Gastrocnemius medialis (tissue), 4 donors: ENCODE results near the gene TSPAN15. TPM values are rescaled to one million over a fixed set of nuclear protein-coding genes. Genes with fewer than 3 reads are reported as not detected.

Experiments used
- ATAC-seq, 2 donors: fragments of 150-250 bp; one replicate each; pipeline ENCODE4 v1.9.1; 2016
- DNase-seq, 2 donors: peaks; one replicate each; pipeline ENCODE4 v3.0.0-alpha.2; 2019
- H3K27ac ChIP-seq, 4 donors: fragments of 200-600 bp; sonication (generic); 1 replicate in 1 of 4; 2 replicates in 3 of 4; pipeline ENCODE4 v1.5.1; 2016 to 2018; ENCODE audit warnings: mild to moderate bottlenecking in 2 of 4, moderate library complexity in 1 of 4
- H3K27me3 ChIP-seq, 3 donors: fragments of 200-600 bp; sonication (generic) in 2 of 3; 1 replicate in 1 of 3; 2 replicates in 2 of 3; pipeline versions ENCODE4 v1.5.1 to v1.6.0; 2016 to 2019; ENCODE audit warnings: mild to moderate bottlenecking in 1 of 3, moderate library complexity in 1 of 3
- H3K36me3 ChIP-seq, 2 donors: fragments of 200-600 bp; sonication (generic) in 1 of 2; one replicate each; pipeline ENCODE4 v1.5.1; 2017 to 2018
- H3K4me1 ChIP-seq, 2 donors: fragments of 200-600 bp; sonication (generic) in 1 of 2; one replicate each; pipeline ENCODE4 v1.5.1; 2016 to 2017; ENCODE audit warnings: mild to moderate bottlenecking in 2 of 2
- H3K4me3 ChIP-seq, 4 donors: fragments of 200-600 bp; sonication (generic) in 3 of 4; 1 replicate in 1 of 4; 2 replicates in 3 of 4; pipeline ENCODE4 v1.5.1; 2016 to 2019; ENCODE audit warnings: mild to moderate bottlenecking in 2 of 4
- H3K9me3 ChIP-seq, 3 donors: fragments of 200-600 bp; sonication (generic) in 2 of 3; 1 replicate in 1 of 3; 2 replicates in 2 of 3; pipeline ENCODE4 v1.5.1; 2016 to 2019
- POLR2A ChIP-seq, 2 donors: fragments of 450-650 bp; IDR thresholded peaks; one replicate each; pipeline ENCODE4 v1.6.1; 2017; ENCODE audit warnings: antibody characterized with exemption in 2 of 2, mild to moderate bottlenecking in 2 of 2, moderate library complexity in 2 of 2
- in situ Hi-C, 4 donors: fragments of 200-750 bp; cut with MboI; loops; one replicate each; pipeline versions ENCODE4 v1.15.0 to v1.8.0; 2017; ENCODE audit warnings: low sequenced_read_pairs in 4 of 4
- intact Hi-C: fragments of 100-400 bp; cut with DNase I; formaldehyde crosslinking; loops from one replicate; pipeline ENCODE4 v1.15.1; 2023; ENCODE audit warnings: low total_unique reads
- total RNA-seq, 4 donors: library from RNA; depleted of rRNA; stranded (reverse); fragments of >200 nt; gene quantifications; one replicate each; pipeline versions ENCODE4 v1.1.0 to v1.2.3, GENCODE V29; 2016
- TF ChIP-seq, protein P1 (sequence below), 5 experiments: fragments of 450-650 bp in 3 of 5; fragments of 200-600 bp in 2 of 5; sonication (generic) in 2 of 5; IDR thresholded peaks in 4 of 5; conservative IDR thresholded peaks in 1 of 5; 1 replicate in 4 of 5; 2 replicates in 1 of 5; pipeline ENCODE4 v1.5.1; 2016 to 2019; ENCODE audit warnings: antibody characterized with exemption in 5 of 5, mild to moderate bottlenecking in 3 of 5, moderate library complexity in 3 of 5

Gene TSPAN15
- total RNA-seq, 4 donors from 2014 or later, result 7.9 to 21.0 (median 11.8) TPM

DNA sequence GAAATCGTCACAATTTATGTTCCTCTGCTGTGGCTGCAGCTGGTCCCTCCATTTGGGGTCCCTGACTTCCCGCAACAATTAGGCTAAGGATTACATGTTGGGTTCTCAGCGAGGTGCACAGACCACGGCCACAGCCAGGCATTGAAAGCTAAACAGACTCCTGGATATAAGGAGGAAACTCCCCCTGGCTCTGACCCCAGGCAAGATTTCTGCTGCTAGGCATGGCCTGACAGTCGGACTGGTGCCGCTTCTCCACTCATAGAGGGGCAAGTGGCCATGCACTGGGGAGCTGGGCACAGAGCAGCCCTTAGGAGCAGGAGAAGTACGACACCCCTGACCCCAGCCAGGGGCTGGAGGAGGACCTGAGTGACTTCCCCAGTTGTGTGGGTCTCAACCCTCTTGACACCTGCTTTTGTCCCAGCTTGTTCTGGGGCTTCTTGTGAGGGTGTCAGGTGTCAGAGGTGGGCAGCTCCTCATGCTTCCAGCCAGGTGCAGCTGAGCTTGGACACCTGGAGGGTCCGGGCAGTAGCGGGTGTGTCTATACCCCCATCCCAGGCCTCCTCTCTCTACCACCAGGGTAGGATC, 38.3 kb downstream of the TSPAN15 start:
- Histone ChIP-seq H3K9me3 (no peaks in the 10 kb centered on the region), H3K36me3 (no peaks in the 10 kb centered on the region), H3K27ac (no peak overlapping the region), H3K4me1 (peaks cover 32 to 33% of the 10 kb centered on the region in 2 donors), H3K27me3 (no peaks in the 10 kb centered on the region), H3K4me3 (no peak overlapping the region)
- intact Hi-C loops (no loop called here), in situ Hi-C loops (no loop called here)
- DNase-seq, result no peak
- TF ChIP-seq, protein P1, sequence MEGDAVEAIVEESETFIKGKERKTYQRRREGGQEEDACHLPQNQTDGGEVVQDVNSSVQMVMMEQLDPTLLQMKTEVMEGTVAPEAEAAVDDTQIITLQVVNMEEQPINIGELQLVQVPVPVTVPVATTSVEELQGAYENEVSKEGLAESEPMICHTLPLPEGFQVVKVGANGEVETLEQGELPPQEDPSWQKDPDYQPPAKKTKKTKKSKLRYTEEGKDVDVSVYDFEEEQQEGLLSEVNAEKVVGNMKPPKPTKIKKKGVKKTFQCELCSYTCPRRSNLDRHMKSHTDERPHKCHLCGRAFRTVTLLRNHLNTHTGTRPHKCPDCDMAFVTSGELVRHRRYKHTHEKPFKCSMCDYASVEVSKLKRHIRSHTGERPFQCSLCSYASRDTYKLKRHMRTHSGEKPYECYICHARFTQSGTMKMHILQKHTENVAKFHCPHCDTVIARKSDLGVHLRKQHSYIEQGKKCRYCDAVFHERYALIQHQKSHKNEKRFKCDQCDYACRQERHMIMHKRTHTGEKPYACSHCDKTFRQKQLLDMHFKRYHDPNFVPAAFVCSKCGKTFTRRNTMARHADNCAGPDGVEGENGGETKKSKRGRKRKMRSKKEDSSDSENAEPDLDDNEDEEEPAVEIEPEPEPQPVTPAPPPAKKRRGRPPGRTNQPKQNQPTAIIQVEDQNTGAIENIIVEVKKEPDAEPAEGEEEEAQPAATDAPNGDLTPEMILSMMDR (IDR thresholded peaks at IDR 0.05 in 4 of 5, conservative IDR thresholded peaks at IDR 0.05 in 1 of 5), result no peak
- no peak for TF ChIP-seq POLR2A (IDR thresholded peaks at IDR 0.05)
- ATAC-seq, result no peak

DNA sequence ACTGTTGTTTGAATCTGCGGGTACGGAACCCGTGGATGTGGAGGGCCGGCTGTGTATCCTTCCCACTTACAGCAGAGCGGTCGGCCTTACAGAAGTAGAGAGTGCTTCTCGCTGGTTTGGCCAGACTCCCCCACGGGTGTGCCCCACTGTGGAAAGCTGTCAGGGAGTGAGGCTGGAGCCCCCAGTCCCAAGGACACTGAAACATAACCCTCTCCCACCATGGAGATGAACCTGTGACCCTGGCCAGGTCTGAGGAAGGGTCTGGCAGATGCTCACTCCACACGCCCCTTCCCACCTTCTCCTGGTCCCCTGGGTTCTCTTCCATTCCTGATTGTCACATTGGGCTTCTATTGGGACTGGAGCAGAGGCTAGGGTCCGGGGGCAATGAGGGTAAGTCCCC, 39.6 kb downstream of the TSPAN15 start:
- no peaks in the 10 kb centered on the region for H3K9me3 ChIP-seq
- no peak overlapping the region for H3K4me3 ChIP-seq
- in situ Hi-C loops (no loop called here), intact Hi-C loops (no loop called here)
- no peak overlapping the region for H3K27ac ChIP-seq
- peaks cover 30 to 31% of the 10 kb centered on the region in 2 donors for H3K4me1 ChIP-seq
- no peaks in the 10 kb centered on the region for H3K27me3 ChIP-seq
- no peak for TF ChIP-seq POLR2A (IDR thresholded peaks at IDR 0.05)
- TF ChIP-seq, protein P1 (IDR thresholded peaks at IDR 0.05 in 4 of 5, conservative IDR thresholded peaks at IDR 0.05 in 1 of 5), result no peak
- no peaks in the 10 kb centered on the region for H3K36me3 ChIP-seq
- ATAC-seq (no peak), DNase-seq (no peak)

DNA sequence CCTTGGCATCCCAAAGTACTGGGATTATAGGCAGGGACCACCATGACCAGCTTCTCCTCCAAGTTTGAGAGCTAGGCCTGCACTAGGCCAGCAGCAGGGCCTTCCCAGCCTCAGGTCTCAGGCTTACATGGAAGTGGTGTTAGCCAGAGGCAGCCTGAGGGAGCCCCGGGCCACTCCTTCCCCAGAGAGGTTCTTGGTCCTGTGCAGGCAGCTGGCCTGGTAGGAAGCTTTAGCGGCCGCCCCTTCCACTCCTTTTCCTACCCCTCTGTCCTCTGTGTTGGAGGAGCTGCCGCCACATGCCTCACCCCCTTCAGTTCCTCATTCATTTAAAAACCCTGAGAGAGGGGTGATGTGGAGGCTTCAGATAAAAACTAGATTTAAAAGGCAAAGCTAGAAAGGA, 40.3 kb downstream of the TSPAN15 start:
- H3K27ac ChIP-seq, result peak overlapping the region in 1 of 4 donors; percentile 34
- H3K9me3 ChIP-seq, result no peaks in the 10 kb centered on the region
- DNase-seq (peak in 1 of 2 donors; percentile 11), ATAC-seq (no peak)
- TF ChIP-seq, protein P1 (IDR thresholded peaks at IDR 0.05 in 4 of 5, conservative IDR thresholded peaks at IDR 0.05 in 1 of 5), result no peak
- TF ChIP-seq POLR2A (IDR thresholded peaks at IDR 0.05), result no peak
- peaks cover 30 to 33% of the 10 kb centered on the region in 2 donors for H3K4me1 ChIP-seq
- no peak overlapping the region for H3K4me3 ChIP-seq
- in situ Hi-C loops, result no loop called here
- H3K36me3 ChIP-seq, result no peaks in the 10 kb centered on the region
- no peaks in the 10 kb centered on the region for H3K27me3 ChIP-seq
- intact Hi-C loops, result no loop called here

DNA sequence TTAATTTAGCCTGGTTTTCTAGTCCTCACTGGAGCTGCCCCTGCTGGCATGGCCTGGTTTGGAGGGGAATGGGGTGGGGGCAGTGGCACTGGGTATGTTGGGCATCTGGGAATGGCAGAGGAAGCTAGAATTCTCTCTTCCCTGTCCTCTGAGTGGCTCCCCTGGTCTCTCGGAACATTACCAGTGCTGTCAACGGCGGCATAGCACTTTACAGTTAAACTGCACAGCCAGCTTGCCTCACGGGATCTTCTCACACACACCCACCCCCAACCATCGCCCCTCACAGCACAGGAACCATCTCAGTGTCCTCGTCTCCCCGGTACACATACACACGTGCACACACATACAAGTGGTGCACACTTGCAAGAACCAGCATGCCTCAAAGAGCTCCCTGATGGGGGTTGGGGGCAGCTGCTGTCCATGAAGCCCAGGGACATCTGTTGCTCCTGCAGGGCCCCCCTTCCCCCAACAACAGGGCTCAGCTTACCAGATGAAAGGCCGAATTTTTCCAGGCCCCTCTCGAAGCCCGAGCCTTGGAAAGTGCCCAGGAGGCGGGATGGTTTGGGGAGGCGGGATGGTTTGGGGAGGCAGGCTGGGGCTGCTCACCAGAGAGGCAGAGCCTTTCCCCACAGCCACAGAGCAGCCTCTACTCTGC, 41.0 kb downstream of the TSPAN15 start:
- H3K9me3 ChIP-seq, result no peaks in the 10 kb centered on the region
- TF ChIP-seq, protein P1 (IDR thresholded peaks at IDR 0.05 in 4 of 5, conservative IDR thresholded peaks at IDR 0.05 in 1 of 5), result no peak
- TF ChIP-seq POLR2A (IDR thresholded peaks at IDR 0.05), result no peak
- peak overlapping the region in 3 of 4 donors; percentile 33 to 34 (median 33) for H3K27ac ChIP-seq
- intact Hi-C loops, result no loop called here
- H3K4me1 ChIP-seq, result peaks cover 28 to 32% of the 10 kb centered on the region in 2 donors
- H3K4me3 ChIP-seq, result no peak overlapping the region
- H3K27me3 ChIP-seq, result no peaks in the 10 kb centered on the region
- ATAC-seq, result no peak
- DNase-seq, result no peak
- H3K36me3 ChIP-seq, result no peaks in the 10 kb centered on the region
- in situ Hi-C loops, result no loop called here
